H9 (cell line): ENCODE results near the gene LOXL1. TPM values are rescaled to one million over a fixed set of nuclear protein-coding genes. Genes with fewer than 3 reads are reported as not detected.

Experiments
- DNase-seq: peaks from one replicate; pipeline ENCODE4 v3.0.0-alpha.2; 2017
- H2AFZ ChIP-seq: one replicate; pipeline ENCODE4 v1.6.1; 2013; ENCODE audit warnings: mild to moderate bottlenecking, low read length, control low read depth, moderate library complexity
- H2AK5ac ChIP-seq: 2 replicates; pipeline ENCODE4 v1.6.1; 2013; ENCODE audit warnings: low read length, control low read depth, mixed read lengths; ENCODE audit not compliant: insufficient read length
- H2BK120ac ChIP-seq: one replicate; pipeline ENCODE4 v1.6.1; 2013; ENCODE audit warnings: low read depth, mild to moderate bottlenecking, low read length, control low read depth, inconsistent platforms; ENCODE audit not compliant: poor library complexity, severe bottlenecking
- H2BK12ac ChIP-seq: 2 replicates; pipeline ENCODE4 v1.6.1; 2013; ENCODE audit warnings: low read length, control low read depth, mixed read lengths, low read depth; ENCODE audit not compliant: insufficient read length
- H2BK15ac ChIP-seq: 2 replicates; pipeline ENCODE4 v1.6.1; 2013; ENCODE audit warnings: low read depth, low read length, control low read depth
- H2BK20ac ChIP-seq: one replicate; pipeline ENCODE4 v1.6.1; 2013; ENCODE audit warnings: low read depth, mild to moderate bottlenecking, low read length, control low read depth, inconsistent platforms; ENCODE audit not compliant: poor library complexity, severe bottlenecking
- H2BK5ac ChIP-seq: 2 replicates; pipeline ENCODE4 v1.6.1; 2013; ENCODE audit warnings: low read length, control low read depth, mixed read lengths; ENCODE audit not compliant: insufficient read length
- H3K14ac ChIP-seq: 2 replicates; pipeline ENCODE4 v1.6.1; 2013; ENCODE audit warnings: low read length, control low read depth; ENCODE audit not compliant: insufficient read depth
- H3K18ac ChIP-seq: 2 replicates; pipeline ENCODE4 v1.6.1; 2013; ENCODE audit warnings: low read depth, mild to moderate bottlenecking, mixed read lengths, low read length, control low read depth; ENCODE audit not compliant: insufficient read length
- H3K23ac ChIP-seq: 2 replicates; pipeline ENCODE4 v1.6.1; 2013; ENCODE audit warnings: low read length, control low read depth, mixed read lengths, low read depth; ENCODE audit not compliant: insufficient read length
- H3K23me2 ChIP-seq: 2 replicates; pipeline ENCODE4 v1.6.1; 2013; ENCODE audit warnings: low read depth, mild to moderate bottlenecking, mixed read lengths, low read length, control low read depth; ENCODE audit not compliant: insufficient read length, poor library complexity, severe bottlenecking
- H3K27ac ChIP-seq: 2 replicates; pipeline ENCODE4 v1.5.1; 2013; ENCODE audit warnings: low read length, control low read depth, mixed read lengths, low read depth; ENCODE audit not compliant: insufficient read length
- H3K27me3 ChIP-seq: 2 replicates; pipeline ENCODE4 v1.6.1; 2013; ENCODE audit warnings: low read length, control low read depth, inconsistent platforms; ENCODE audit not compliant: insufficient read depth
- H3K4ac ChIP-seq: 2 replicates; pipeline ENCODE4 v1.6.1; 2013; ENCODE audit warnings: low read depth, mild to moderate bottlenecking, control low read depth, inconsistent platforms, low read length, moderate library complexity
- H3K4me1 ChIP-seq: 2 replicates; pipeline ENCODE4 v1.6.1; 2013; ENCODE audit warnings: low read length, control low read depth, inconsistent platforms; ENCODE audit not compliant: insufficient read depth
- H3K4me2 ChIP-seq: 2 replicates; pipeline ENCODE4 v1.6.1; 2013; ENCODE audit warnings: low read length, control low read depth, mixed read lengths; ENCODE audit not compliant: insufficient read length, insufficient read depth
- H3K56ac ChIP-seq: 2 replicates; pipeline ENCODE4 v1.6.1; 2013; ENCODE audit warnings: low read depth, mild to moderate bottlenecking, mixed read lengths, low read length, control low read depth; ENCODE audit not compliant: insufficient read length
- H3K79me1 ChIP-seq: 2 replicates; pipeline ENCODE4 v1.6.1; 2013; ENCODE audit warnings: low read depth, mild to moderate bottlenecking, moderate library complexity, low read length, control low read depth, inconsistent platforms; ENCODE audit not compliant: insufficient read depth, poor library complexity, severe bottlenecking
- H3K79me2 ChIP-seq: 2 replicates; pipeline ENCODE4 v1.6.1; 2013; ENCODE audit warnings: low read length, control low read depth, inconsistent platforms; ENCODE audit not compliant: insufficient read depth
- H3K9ac ChIP-seq: 2 replicates; pipeline ENCODE4 v1.6.1; 2013; ENCODE audit warnings: low read length, control low read depth, mixed read lengths; ENCODE audit not compliant: insufficient read length; ENCODE audit errors: extremely low read depth
- H3K9me3 ChIP-seq: one replicate; pipeline ENCODE4 v1.6.1; 2013; ENCODE audit warnings: low read depth, low read length, inconsistent platforms; ENCODE audit not compliant: control insufficient read depth
- H3T11ph ChIP-seq: one replicate; pipeline ENCODE4 v1.6.1; 2013; ENCODE audit warnings: mild to moderate bottlenecking, low read length, control low read depth, inconsistent platforms
- H4K20me1 ChIP-seq: one replicate; pipeline ENCODE4 v1.6.1; 2013; ENCODE audit not compliant: control insufficient read depth, insufficient read length, insufficient read depth
- H4K5ac ChIP-seq: 2 replicates; pipeline ENCODE4 v1.6.1; 2013; ENCODE audit warnings: low read depth, mild to moderate bottlenecking, mixed read lengths, low read length, control low read depth; ENCODE audit not compliant: insufficient read length
- H4K8ac ChIP-seq: replicated peaks from 2 replicates; pipeline ENCODE4 v1.6.1; 2013; ENCODE audit warnings: low read length, control low read depth, mixed read lengths, low read depth; ENCODE audit not compliant: insufficient read length
- H4K91ac ChIP-seq: 2 replicates; pipeline ENCODE4 v1.6.1; 2013; ENCODE audit warnings: low read depth, mild to moderate bottlenecking, moderate library complexity, mixed read lengths, low read length, control low read depth; ENCODE audit not compliant: insufficient read length
- H3K27ac Mint-ChIP-seq, 3 experiments: 2 replicates in 2 of 3; 3 replicates in 1 of 3; pipeline ENCODE4 v1.8.0; 2020 to 2021; ENCODE audit warnings: mixed read lengths in 3 of 3, mild to moderate bottlenecking in 1 of 3, moderate library complexity in 1 of 3
- H3K27me3 Mint-ChIP-seq: 2 replicates; pipeline ENCODE4 v1.8.0; 2021; ENCODE audit warnings: low read depth, mild to moderate bottlenecking, moderate library complexity, mixed read lengths
- H3K36me3 Mint-ChIP-seq, 3 experiments: 2 replicates in 2 of 3; 3 replicates in 1 of 3; pipeline ENCODE4 v1.8.0; 2020 to 2021; ENCODE audit warnings: low read depth in 3 of 3, mixed read lengths in 3 of 3; ENCODE audit not compliant: insufficient read depth in 1 of 3
- H3K4me1 Mint-ChIP-seq, 2 experiments: 2 replicates each; pipeline ENCODE4 v1.8.0; 2020; ENCODE audit warnings: mixed read lengths in 2 of 2
- H3K4me3 Mint-ChIP-seq, 2 experiments: 2 replicates in 1 of 2; 3 replicates in 1 of 2; pipeline ENCODE4 v1.8.0; 2020 to 2021; ENCODE audit warnings: mild to moderate bottlenecking in 2 of 2, mixed read lengths in 2 of 2, moderate library complexity in 1 of 2
- H3K9me3 Mint-ChIP-seq, 2 experiments: 2 replicates in 1 of 2; 3 replicates in 1 of 2; pipeline ENCODE4 v1.8.0; 2020; ENCODE audit warnings: mild to moderate bottlenecking in 2 of 2, mixed read lengths in 2 of 2, moderate library complexity in 1 of 2
- WGBS: extraction: QIAGEN DNeasy Blood & Tissue Kit; methylation state at CpG from one replicate; pipeline ENCODE4 v1.1.7; 2013; ENCODE audit warnings: missing lambda C conversion rate, low lambda C conversion rate, mixed read lengths; ENCODE audit not compliant: insufficient read length; ENCODE audit errors: extremely low coverage; 5-methylcytosine and 5-hydroxymethylcytosine counted together
- total RNA-seq: library from RNA; stranded (reverse); gene quantifications from 2 replicates; pipeline ENCODE4 v1.2.1, GENCODE V29; 2021
- TF ChIP-seq, protein P1 (sequence below): fragments of 200-600 bp; sonication (generic); conservative IDR thresholded peaks from 3 replicates; pipeline ENCODE4 v1.8.0; 2021; ENCODE audit warnings: antibody characterized with exemption, mild to moderate bottlenecking

Gene LOXL1
- total RNA-seq, 1 experiment from 2014 or later: 9.1 TPM

DNA sequence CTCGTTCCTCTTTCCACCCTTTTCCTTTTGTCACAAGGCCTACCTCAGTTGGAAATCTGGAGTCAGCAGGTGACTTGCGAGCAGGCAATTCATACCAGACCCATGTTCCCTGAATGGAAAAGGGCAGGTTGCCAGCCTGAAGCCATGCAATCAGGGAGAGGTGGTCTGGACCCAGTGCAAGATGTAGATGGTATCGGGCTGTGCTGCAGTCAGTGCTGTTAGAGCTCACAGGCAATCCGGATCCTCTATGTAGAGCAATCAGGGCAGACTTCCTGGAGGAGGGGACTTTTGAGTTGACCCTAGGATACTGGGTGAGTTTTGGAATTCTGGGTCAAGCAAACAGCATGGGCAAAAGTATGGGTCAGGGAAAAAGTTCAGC lies 18.9 kb downstream of the LOXL1 start:
- no peak overlapping the region for H3K4me3 Mint-ChIP-seq
- no peak for DNase-seq

More for the DNA sequence above, 18.9 kb downstream of the LOXL1 start:
- no peak overlapping the region for H4K91ac ChIP-seq
- H3K18ac ChIP-seq: no peak overlapping the region
- peaks cover 9% of the 10 kb centered on the region for H3K27me3 Mint-ChIP-seq
- no peak overlapping the region for H3K9ac ChIP-seq
- no peaks in the 10 kb centered on the region for H3K27me3 ChIP-seq
- H3K4me1 Mint-ChIP-seq: peaks cover 2% of the 10 kb centered on the region in 2 experiments; a peak in 2 of 4 replicates
- no peak overlapping the region for H2BK15ac ChIP-seq
- H3K4ac ChIP-seq: no peak overlapping the region
- H3K9me3 ChIP-seq: no peaks in the 10 kb centered on the region
- H3K23me2 ChIP-seq: no peaks in the 10 kb centered on the region
- H4K8ac ChIP-seq: no peak overlapping the region
- no peak overlapping the region for H2BK20ac ChIP-seq
- H3K14ac ChIP-seq: no peak overlapping the region
- H3K4me1 ChIP-seq: no peaks in the 10 kb centered on the region
- no peaks in the 10 kb centered on the region for H3K79me1 ChIP-seq
- H3K79me2 ChIP-seq: no peaks in the 10 kb centered on the region
- H3K4me2 ChIP-seq: no peak overlapping the region
- H2AFZ ChIP-seq: no peak overlapping the region
- no peak overlapping the region for H4K5ac ChIP-seq
- no peak overlapping the region; a peak in 1 of 7 replicates for H3K27ac Mint-ChIP-seq
- H3K36me3 Mint-ChIP-seq: no peaks in the 10 kb centered on the region; a peak in 1 of 7 replicates
- no peaks in the 10 kb centered on the region for H4K20me1 ChIP-seq
- no CpG with 5 or more reads among the region's 4 CpGs for WGBS
- TF ChIP-seq, protein P1, sequence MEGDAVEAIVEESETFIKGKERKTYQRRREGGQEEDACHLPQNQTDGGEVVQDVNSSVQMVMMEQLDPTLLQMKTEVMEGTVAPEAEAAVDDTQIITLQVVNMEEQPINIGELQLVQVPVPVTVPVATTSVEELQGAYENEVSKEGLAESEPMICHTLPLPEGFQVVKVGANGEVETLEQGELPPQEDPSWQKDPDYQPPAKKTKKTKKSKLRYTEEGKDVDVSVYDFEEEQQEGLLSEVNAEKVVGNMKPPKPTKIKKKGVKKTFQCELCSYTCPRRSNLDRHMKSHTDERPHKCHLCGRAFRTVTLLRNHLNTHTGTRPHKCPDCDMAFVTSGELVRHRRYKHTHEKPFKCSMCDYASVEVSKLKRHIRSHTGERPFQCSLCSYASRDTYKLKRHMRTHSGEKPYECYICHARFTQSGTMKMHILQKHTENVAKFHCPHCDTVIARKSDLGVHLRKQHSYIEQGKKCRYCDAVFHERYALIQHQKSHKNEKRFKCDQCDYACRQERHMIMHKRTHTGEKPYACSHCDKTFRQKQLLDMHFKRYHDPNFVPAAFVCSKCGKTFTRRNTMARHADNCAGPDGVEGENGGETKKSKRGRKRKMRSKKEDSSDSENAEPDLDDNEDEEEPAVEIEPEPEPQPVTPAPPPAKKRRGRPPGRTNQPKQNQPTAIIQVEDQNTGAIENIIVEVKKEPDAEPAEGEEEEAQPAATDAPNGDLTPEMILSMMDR: no peak
- no peak overlapping the region for H3K27ac ChIP-seq
- no peak overlapping the region for H3T11ph ChIP-seq
- no peak overlapping the region for H2BK12ac ChIP-seq
- no peak overlapping the region for H3K56ac ChIP-seq
- H2AK5ac ChIP-seq: no peak overlapping the region
- H3K9me3 Mint-ChIP-seq: no peaks in the 10 kb centered on the region
- H3K23ac ChIP-seq: no peak overlapping the region
- H2BK120ac ChIP-seq: no peak overlapping the region
- H2BK5ac ChIP-seq: no peak overlapping the region
